GM18502 (cell line): ENCODE results near the gene FAM221B.

ENCODE experiments used
- ATAC-seq: cut with Tn5 transposase; IDR thresholded peaks from one replicate; pipeline ENCODE4 v1.9.1; 2021; ENCODE audit warnings: mild to moderate bottlenecking; ENCODE audit not compliant: unreplicated experiment, poor library complexity

Gene FAM221B

GRCh38 chr9:35795695-35796094 lies 32.8 kb downstream of the FAM221B start:
- no peak for ATAC-seq

DNA sequence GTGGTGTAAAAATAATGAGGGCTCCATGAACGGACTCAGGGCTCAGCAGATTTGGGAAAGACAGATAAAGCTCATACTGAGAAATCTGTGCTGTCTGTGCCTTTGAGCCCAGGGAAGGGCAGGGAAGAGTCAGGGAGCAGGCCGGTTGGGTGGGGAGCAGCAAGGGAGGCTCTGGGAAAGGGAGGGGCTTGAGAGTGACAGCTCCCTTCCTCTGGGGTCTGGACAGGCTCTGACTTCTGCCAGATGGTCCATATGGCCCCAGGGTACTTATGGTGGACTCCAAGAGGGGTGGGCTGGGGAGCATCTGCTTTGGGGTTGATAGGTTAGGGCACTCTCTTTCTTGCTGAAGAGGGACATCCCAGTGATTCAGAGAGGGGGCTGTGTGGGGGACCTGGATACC lies 35.1 kb downstream of the FAM221B start:
- no peak for ATAC-seq

- no peak for ATAC-seq
Measured at GRCh38 chr9:35792826-35793225, 35.7 kb downstream of the FAM221B start.

DNA sequence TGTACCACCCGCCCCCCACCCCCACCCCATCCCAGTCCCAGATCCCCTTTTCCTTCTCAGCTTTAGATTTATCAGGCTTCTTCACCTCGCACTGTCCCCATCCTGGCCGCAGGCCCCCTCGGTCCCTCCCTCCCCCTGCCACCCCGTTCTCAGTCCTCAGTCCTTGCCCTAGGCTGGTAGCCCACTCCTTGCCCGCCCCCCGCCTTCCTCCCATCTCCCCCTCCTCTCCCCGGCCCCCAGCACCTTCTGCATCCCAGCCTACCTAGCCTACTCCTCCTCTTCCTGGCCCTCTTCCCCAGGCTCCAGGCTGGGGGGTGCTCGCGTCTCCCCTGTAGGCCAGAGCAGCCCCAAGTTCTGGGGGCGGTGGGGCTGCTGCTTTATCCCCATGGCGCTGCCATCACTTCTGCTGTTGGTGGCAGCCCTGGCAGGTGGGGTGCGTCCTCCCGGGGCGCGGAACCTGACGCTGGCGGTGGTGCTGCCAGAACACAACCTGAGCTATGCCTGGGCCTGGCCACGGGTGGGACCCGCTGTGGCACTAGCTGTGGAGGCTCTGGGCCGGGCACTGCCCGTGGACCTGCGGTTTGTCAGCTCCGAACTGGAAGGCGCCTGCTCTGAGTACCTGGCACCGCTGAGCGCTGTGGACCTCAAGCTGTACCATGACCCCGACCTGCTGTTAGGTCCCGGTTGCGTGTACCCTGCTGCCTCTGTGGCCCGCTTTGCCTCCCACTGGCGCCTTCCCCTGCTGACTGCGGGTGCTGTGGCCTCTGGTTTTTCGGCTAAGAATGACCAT lies 36.3 kb downstream of the FAM221B start:
- ATAC-seq = no peak

- no peak for ATAC-seq
Measured at GRCh38 chr9:35791297-35791921, 37.1 kb downstream of the FAM221B start, which contains the start of gene NPR2. Gene NPR2, plus strand, starts transcription at chr9:35791591. Its CDS starts 818 bp downstream, at chr9:35792409.

- no peak for ATAC-seq
Measured at GRCh38 chr9:35790385-35791296, 37.9 kb downstream of the FAM221B start.

GRCh38 chr9:35790025-35790384 lies 38.5 kb downstream of the FAM221B start:
- no peak for ATAC-seq

DNA sequence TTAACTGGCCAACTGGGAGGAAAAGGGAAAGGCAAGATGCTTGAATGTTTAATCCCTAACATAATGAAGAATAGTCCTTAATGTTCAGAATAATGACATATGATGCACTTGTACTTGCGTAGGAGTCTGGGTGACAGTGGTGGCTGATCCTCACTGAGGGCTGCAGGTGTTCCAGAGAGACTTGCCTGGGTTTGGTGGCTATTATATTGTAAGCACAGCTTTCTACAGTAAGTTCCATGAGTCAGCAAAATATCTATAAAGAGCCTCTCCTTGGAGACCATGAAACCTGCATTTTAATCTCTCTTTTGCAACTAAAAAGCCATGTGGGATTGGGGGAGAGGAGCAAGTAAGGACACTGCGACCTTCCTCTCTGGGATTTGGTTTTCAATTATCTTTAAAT lies 39.0 kb downstream of the FAM221B start:
- no peak for ATAC-seq

- no peak for ATAC-seq
Measured at GRCh38 chr9:35783418-35783817, 45.1 kb downstream of the FAM221B start.

- no peak for ATAC-seq
Measured at GRCh38 chr9:35781066-35781465, 47.5 kb downstream of the FAM221B start.

DNA sequence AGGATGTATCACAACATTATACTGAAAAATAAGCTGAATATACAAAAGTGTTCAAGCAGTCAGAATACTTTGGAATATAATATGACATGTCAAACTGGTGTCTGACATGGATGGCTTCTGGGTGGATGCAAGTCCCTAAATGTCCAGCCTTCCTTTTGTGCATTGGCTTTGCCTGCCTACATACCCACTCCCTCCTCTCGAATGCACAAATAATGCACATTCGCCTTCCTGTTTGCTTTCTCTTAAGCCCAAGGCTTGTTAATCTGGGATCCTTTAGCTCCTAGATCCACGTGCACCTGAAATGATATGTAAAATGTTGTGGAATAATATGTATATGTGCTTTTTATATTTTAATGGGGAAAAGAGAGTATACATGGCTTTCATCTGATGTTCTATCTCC lies 50.0 kb downstream of the FAM221B start:
- ATAC-seq = no peak

GRCh38 chr9:35776018-35776417 lies 52.5 kb downstream of the FAM221B start:
- no peak for ATAC-seq

- ATAC-seq = no peak
Measured at GRCh38 chr9:35774907-35775635, 53.5 kb downstream of the FAM221B start.

- no peak for ATAC-seq
Measured at GRCh38 chr9:35771943-35772342, 56.6 kb downstream of the FAM221B start.

GRCh38 chr9:35771534-35771933 lies 57.0 kb downstream of the FAM221B start:
- ATAC-seq = no peak

GRCh38 chr9:35771075-35771433 lies 57.5 kb downstream of the FAM221B start:
- no peak for ATAC-seq

DNA sequence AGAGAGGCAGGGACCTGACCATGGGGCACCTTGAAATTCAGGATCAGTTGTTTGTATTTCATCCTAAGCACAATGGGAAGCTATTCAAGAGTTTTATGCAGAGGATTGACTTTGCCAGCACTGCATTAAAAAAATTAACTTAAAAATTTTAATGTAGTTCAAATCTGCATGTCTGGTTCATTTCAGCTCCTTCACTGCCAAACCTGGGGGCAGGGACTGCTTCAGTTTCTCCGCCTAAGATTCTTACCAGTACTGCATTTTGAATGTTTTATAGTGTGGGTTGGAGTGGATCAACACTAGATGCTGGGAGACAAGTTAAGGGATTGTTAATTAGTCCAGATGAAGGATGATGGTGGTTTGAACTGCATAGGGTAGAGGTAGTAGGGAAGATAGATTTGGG lies 58.8 kb downstream of the FAM221B start:
- no peak for ATAC-seq

DNA sequence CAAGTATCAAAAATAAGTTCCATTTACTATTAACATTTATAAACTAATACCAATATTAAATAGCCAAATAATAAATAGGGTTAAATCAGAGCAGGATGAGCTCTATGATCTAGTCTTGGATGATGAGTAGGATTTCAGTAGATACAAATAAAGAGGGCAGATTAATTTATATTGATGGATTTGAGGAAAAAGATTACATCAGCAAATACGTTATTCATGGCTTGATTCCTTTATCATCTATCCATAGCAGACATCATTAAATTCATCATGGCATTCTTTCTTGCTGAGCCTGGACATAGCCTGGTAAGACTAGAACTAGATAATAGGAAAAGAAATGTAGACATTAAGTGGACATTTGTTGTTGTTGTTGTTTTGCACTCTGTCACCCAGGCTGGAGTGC lies 61.1 kb downstream of the FAM221B start:
- no peak for ATAC-seq

- no peak for ATAC-seq
Measured at GRCh38 chr9:35766997-35767396, 61.5 kb downstream of the FAM221B start.
